GM12878 (cell line): Measurements from ENCODE around the gene KCNG1. TPM values are rescaled to one million over a fixed set of nuclear protein-coding genes. Genes with fewer than 3 reads are reported as not detected.

ENCODE experiments used
- ATAC-seq: fragments of 200-7000 bp; cut with Tn5 transposase; 3 replicates; pipeline ENCODE4 v1.9.1; 2020; ENCODE audit warnings: mild to moderate bottlenecking, moderate library complexity
- BruUV-seq: library from RNA; stranded (reverse); fragments of 400-500 nt; replicated peaks from 2 replicates; lab custom pipeline; 2021; lab: Mats Ljungman, UMichigan
- CTCF ChIA-PET: fragments of 300-600 bp; sonication (Branson Sonifier 250); formaldehyde crosslinking; extraction: SDS; loops from one replicate; lab custom pipeline; 2021; ENCODE audit warnings: inconsistent platforms; lab: Yijun Ruan, JAX
- POLR2A ChIA-PET: fragments of 350-600 bp; formaldehyde crosslinking; extraction: SDS; loops from one replicate; lab custom pipeline; 2021; ENCODE audit warnings: inconsistent platforms; lab: Charles Lee
- RAD21 ChIA-PET: fragments of 300-600 bp; sonication (Branson Sonifier 250); formaldehyde crosslinking; loops from one replicate; lab custom pipeline; 2023; ENCODE audit warnings: antibody characterized with exemption; ENCODE audit not compliant: unreplicated experiment; lab: Charles Lee
- SMC1A ChIA-PET: fragments of 300-600 bp; sonication (Branson Sonifier 250); formaldehyde crosslinking; loops from one replicate; lab custom pipeline; 2023; ENCODE audit not compliant: unreplicated experiment, uncharacterized antibody; lab: Charles Lee
- DNase-seq: peaks from one replicate; pipeline ENCODE4 v3.0.0-alpha.2; 2011; ENCODE audit warnings: low read depth, low spot score
- FAIRE-seq: peaks from 3 replicates; lab custom pipeline; 2011; peaks lifted over from hg19 to GRCh38; lab: Jason Lieb, UNC
- H2AFZ ChIP-seq: 2 replicates; pipeline ENCODE4 v1.6.0; 2011; ENCODE audit warnings: low read depth, low read length, control low read depth; ENCODE audit not compliant: control insufficient read depth
- H3K27ac ChIP-seq: 2 replicates; pipeline ENCODE4 v1.5.1; 2011; ENCODE audit warnings: control low read depth; ENCODE audit not compliant: control insufficient read depth, insufficient read depth
- H3K27me3 ChIP-seq, 2 experiments: replicated peaks in 1 of 2; 2 replicates each; pipeline versions ENCODE4 v1.6.0 to v1.6.1; 2011; ENCODE audit warnings: low read length in 1 of 2; ENCODE audit not compliant: control insufficient read depth in 2 of 2, insufficient read depth in 2 of 2
- H3K36me3 ChIP-seq, 2 experiments: 2 replicates each; pipeline ENCODE4 v1.5.1; 2011; ENCODE audit warnings: low read length in 1 of 2; ENCODE audit not compliant: control insufficient read depth in 2 of 2, insufficient read depth in 2 of 2
- H3K4me1 ChIP-seq: 2 replicates; pipeline ENCODE4 v1.6.1; 2011; ENCODE audit warnings: mild to moderate bottlenecking, low read length, moderate library complexity, mixed read lengths; ENCODE audit not compliant: control insufficient read depth, insufficient read depth
- H3K4me2 ChIP-seq: 2 replicates; pipeline ENCODE4 v1.6.0; 2011; ENCODE audit warnings: control low read depth; ENCODE audit not compliant: control insufficient read depth, insufficient read depth
- H3K4me3 ChIP-seq: fragments of 200-600 bp; sonication (generic); 2 replicates; pipeline ENCODE4 v1.5.1; 2016
- H3K79me2 ChIP-seq: 2 replicates; pipeline ENCODE4 v1.6.0; 2011; ENCODE audit warnings: low read length; ENCODE audit not compliant: control insufficient read depth, insufficient read depth
- H3K9ac ChIP-seq: 2 replicates; pipeline ENCODE4 v1.8.0; 2011; ENCODE audit warnings: low read length, control low read depth, mixed read lengths; ENCODE audit not compliant: control insufficient read depth, insufficient read depth
- H3K9me3 ChIP-seq: replicated peaks from 3 replicates; pipeline ENCODE4 v1.5.1; 2011; ENCODE audit warnings: mild to moderate bottlenecking, low read length; ENCODE audit not compliant: control insufficient read depth, insufficient read depth
- H4K20me1 ChIP-seq: 2 replicates; pipeline ENCODE4 v1.6.0; 2011; ENCODE audit not compliant: control insufficient read depth, insufficient read depth
- BCL3 ChIP-seq: IDR thresholded peaks from 2 replicates; pipeline ENCODE4 v1.6.1; 2011; ENCODE audit warnings: borderline replicate concordance, low read depth, mild to moderate bottlenecking, moderate library complexity, low read length; ENCODE audit not compliant: insufficient read depth, poor library complexity, severe bottlenecking
- SIX5 ChIP-seq: IDR thresholded peaks from 2 replicates; pipeline ENCODE4 v1.6.1; 2011; ENCODE audit warnings: mild to moderate bottlenecking, low read depth, low read length, moderate library complexity; ENCODE audit not compliant: severe bottlenecking
- SMAD1 ChIP-seq: fragments of 450-650 bp; IDR thresholded peaks from 2 replicates; pipeline ENCODE4 v1.6.1; 2018; ENCODE audit warnings: mild to moderate bottlenecking, low read depth; ENCODE audit not compliant: partially characterized antibody
- ZNF622 ChIP-seq: fragments of 450-650 bp; IDR thresholded peaks from 2 replicates; pipeline ENCODE4 v1.6.1; 2017; ENCODE audit warnings: mild to moderate bottlenecking, inconsistent platforms
- ZNF687 ChIP-seq: fragments of 450-650 bp; IDR thresholded peaks from 2 replicates; pipeline ENCODE4 v1.6.1; 2017; ENCODE audit warnings: mild to moderate bottlenecking, moderate library complexity
- WGBS: methylation state at CpG from one replicate; pipeline ENCODE4 v1.1.6; 2016; ENCODE audit warnings: low lambda C conversion rate; ENCODE audit not compliant: insufficient replicate concordance, insufficient coverage; ENCODE audit errors: missing lambda C conversion rate; 5-methylcytosine and 5-hydroxymethylcytosine counted together
- in situ Hi-C: fragments of 300-500 bp; cut with MboI; formaldehyde crosslinking; loops from 9 replicates; pipeline ENCODE4 v1.14.3; 2018; ENCODE audit warnings: mixed read lengths
- intact Hi-C: fragments of 100-400 bp; cut with micrococcal nuclease; formaldehyde crosslinking; loops from one replicate; pipeline ENCODE4 v1.14.2; 2022; ENCODE audit not compliant: unreplicated experiment
- polyA plus RNA-seq, 11 experiments: library from polyadenylated mRNA; depleted of rRNA in 4 of 11; unstranded in 6 of 11; stranded (reverse) in 5 of 11; fragments of >200 nt; fragmentation: Nextera tagmentation in 4 of 11; fragmentation: Illumina TruSeq in 1 of 11; extraction: Ambion mirVana in 4 of 11; extraction: Trizol in 1 of 11; gene quantifications; 1 replicate in 1 of 11; 2 replicates in 10 of 11; pipeline versions ENCODE4 v1.2.1 to v1.2.3, GENCODE V29; 2011 to 2016; ENCODE audit warnings: inconsistent platforms in 2 of 11, missing spikeins in 2 of 11, low read depth in 1 of 11
- total RNA-seq, 4 experiments: library from RNA; depleted of rRNA in 3 of 4; stranded (reverse); fragments of >200 nt in 3 of 4; fragmentation: Illumina TruSeq in 1 of 4; extraction: Trizol in 1 of 4; gene quantifications; 2 replicates each; pipeline versions ENCODE4 v1.2.1 to v1.2.3, GENCODE V29; 2013 to 2021

KCNG1 gene
- total and polyA plus RNA-seq, 10 of the 15 experiments (the other 5 are each of a cell fraction or from before 2014, with no cell fraction given) = not detected

GRCh38 chr20:51059862-51060261, 37.0 kb upstream of the KCNG1 start:
- H4K20me1 ChIP-seq = no peaks in the 10 kb centered on the region
- H3K36me3 ChIP-seq = no peaks in the 10 kb centered on the region
- intact Hi-C loops (no loop called here), in situ Hi-C loops (no loop called here)
- no peak overlapping the region for H3K4me3 ChIP-seq
- no peaks in the 10 kb centered on the region for H3K9me3 ChIP-seq
- no peaks in the 10 kb centered on the region for H3K79me2 ChIP-seq
- TF ChIP-seq ZNF622 = no peak
- TF ChIP-seq SMAD1 = no peak
- TF ChIP-seq ZNF687 = no peak
- TF ChIP-seq SIX5 = no peak
- TF ChIP-seq BCL3 = no peak
- BruUV-seq = no TSS peak
- no peak overlapping the region for H2AFZ ChIP-seq
- ChIA-PET SMC1A (no interaction called here), POLR2A (no interaction called here), RAD21 (no interaction called here), CTCF (no interaction called here)
- no peak overlapping the region for H3K4me2 ChIP-seq
- no peak overlapping the region for H3K9ac ChIP-seq
- FAIRE-seq (no peak), ATAC-seq (no peak), DNase-seq (no peak)
- WGBS = 0% methylated on average over 1 of the region's 1 CpG
- H3K4me1 ChIP-seq = no peaks in the 10 kb centered on the region
- no peak overlapping the region for H3K27ac ChIP-seq
- H3K27me3 ChIP-seq = no peaks in the 10 kb centered on the region; a peak in 1 of 4 replicates
